GM18909 (cell line): Measurements from ENCODE around the gene SRD5A1.
A peak's percentile ranks its signal among the peaks of the same experiment; 100 is the strongest.

Experiments
- ATAC-seq: cut with Tn5 transposase; IDR thresholded peaks from one replicate; pipeline ENCODE4 v1.9.1; 2021; ENCODE audit warnings: mild to moderate bottlenecking; ENCODE audit not compliant: unreplicated experiment, poor library complexity

The SRD5A1 gene

DNA sequence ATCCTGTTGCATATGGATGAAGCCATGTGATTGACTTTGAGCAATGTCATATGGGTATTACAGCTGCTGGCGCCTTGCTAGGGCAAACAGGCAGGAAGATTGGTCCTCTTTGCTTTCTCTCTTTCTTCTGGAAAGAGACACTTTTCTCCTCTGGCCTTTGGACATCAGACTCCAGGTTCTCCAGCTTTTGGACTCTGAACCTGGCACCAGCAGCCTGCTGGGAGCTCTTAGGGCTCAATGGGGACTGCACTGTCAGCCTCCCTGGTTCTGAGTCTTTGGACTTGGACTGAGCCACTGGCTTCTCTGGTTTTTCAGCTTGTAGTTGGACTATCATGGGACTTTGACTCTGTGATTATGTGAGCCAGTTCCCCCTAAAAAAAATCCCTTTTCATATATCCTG, 45.1 kb downstream of the SRD5A1 start:
- no peak for ATAC-seq

DNA sequence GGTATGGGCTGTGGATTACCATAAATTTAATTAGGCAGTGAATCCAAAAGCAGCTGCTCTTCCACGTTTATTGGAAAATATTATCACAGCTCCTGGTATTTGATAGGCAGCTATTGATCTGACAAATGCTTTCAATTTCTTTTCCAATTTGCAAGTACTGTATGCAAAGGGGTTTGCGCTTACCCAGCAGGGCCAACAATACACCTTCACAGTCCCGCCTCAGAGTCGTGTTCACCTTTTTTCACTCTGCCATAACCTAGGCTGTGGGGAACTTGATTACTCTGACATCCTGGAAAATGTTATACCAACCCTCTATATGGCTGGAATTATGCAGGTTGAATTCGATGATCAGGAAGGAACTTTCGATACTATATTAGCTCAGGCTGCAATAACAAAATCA, 47.7 kb downstream of the SRD5A1 start:
- no peak for ATAC-seq

DNA sequence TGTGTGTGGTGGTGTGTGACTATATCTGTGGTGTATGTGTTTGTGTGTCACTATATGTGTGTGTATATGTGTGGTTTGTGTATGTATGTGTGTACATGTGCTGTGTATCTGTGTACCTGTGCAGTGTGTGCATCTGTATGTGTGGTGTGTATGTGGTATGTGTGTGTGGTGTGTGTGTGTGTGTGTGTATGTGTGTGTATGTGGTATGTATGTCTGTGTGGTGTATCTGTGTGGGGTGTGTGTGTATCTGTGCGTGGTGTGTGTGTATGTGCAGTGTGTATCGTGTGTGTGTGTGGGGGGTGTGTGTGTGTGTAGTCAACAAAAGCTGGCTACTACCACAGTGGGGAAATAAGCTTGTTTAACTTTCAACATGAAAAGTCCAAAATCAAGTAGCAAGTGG, 48.4 kb downstream of the SRD5A1 start:
- ATAC-seq: no peak

DNA sequence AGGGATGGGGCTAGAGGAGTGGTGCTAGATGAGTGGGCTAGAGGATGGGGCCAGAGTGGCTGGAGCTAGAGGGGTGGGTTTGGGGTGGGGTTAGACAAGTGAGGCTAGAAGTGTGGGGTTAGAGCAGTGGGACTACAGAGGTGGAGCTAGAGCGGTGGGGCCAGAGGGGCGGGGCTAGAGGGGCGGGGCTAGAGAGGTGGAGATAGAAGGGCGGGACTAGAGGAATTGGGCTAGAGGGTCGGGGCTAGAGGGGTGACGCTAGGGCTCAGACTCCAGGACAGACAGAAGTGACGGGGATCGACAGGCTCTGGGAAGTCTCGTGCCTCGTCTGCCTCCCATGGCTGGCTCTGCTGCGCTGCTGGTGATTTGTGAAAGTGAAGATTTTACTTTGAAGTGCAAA, 49.0 kb downstream of the SRD5A1 start:
- no peak for ATAC-seq

DNA sequence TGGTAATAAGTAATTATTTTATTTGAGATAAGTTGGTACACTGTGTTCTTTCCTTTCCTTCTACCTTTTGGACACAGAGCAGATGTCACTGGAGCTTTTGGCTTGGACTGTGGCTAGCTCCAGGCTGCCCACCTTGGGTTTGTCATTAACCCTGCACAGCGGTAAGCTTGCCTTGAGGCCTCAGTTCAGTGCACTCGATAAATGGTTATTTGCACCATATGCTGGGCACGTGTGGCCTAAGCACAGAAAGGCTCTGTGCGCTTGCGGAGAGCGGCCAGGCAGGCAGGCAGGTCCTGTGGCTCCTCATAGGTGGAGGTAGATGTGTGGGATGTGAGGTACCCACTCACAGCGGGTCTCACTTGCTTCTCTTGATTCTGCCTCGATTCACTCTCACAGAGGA, 50.0 kb downstream of the SRD5A1 start:
- ATAC-seq: no peak

DNA sequence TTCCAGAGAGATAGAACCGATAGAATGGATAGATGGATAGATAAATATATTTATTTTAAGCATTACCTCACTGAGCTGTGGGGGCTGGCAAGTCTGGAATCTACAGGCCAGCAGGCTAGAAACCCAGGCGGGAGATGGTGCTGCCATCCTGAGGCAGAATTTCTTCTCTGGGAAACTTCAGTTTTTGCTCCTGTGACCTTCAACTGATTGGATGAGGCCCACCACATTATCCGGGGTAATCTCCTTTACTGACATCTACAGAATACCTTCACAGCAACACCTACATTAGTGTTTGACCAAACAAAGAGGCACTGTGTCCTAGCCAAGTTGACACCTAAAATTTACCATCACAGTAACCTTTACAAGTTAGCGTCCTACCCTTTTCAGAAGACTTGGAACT, 50.8 kb downstream of the SRD5A1 start:
- ATAC-seq: no peak

DNA sequence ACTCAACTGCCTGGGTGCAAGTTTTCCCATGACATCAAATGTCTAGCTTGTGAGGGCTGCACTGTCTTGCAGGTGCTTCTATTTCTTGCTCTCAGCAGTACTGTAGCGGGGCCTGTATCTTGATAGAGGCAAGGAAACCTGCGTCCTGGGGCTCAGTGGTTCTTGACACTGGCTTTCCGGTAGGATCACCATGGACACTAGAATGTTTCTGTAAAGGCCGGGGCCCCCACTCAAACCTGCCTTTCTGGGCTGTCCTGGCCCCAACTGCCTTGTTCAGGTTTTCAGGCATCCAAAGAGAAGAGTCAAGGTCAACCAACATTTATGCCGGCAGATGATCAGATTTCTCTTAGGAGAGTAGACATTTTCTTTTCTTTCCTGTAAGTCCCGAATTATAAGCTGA, 53.3 kb downstream of the SRD5A1 start:
- no peak for ATAC-seq

DNA sequence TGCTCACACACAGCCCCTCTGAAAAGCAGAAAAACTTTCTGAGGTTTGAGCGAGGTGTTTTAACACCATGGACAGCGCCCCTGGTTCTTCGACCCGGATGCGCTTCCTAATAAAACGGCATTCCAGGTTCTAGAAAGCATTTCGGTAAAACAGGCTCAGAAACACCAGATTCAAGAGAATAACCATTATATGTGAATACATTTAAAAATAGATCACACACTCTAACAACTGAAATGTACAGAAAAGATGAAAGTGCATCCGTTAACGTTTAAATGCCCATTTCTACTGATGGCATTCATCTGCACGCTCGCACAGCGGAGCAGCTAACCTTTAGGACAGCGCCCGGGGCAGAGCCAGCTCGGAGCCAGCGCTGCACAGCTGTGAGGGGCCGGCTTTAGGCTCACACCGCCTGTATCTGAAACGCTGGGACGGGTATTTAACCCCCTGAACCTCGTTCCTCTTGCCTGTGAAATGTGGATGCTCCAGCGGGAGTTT, 53.7 kb downstream of the SRD5A1 start:
- ATAC-seq: no peak

DNA sequence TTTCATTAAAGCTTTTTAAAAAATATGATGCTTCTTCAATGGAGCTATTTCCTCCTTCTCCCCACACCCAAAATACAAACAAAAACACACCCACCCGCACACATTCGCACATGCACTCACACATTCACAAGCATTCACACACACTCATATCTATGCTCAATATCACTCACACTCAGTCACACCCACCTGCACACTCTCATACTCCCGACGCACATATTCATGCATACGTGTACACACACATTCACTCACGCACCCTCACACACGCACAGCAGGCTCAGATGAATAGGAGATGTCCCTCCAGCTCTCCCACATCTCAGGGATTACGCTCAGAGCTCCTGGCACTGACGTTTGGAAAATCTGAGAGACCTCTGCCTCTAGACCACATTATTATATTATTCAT, 54.3 kb downstream of the SRD5A1 start:
- ATAC-seq: no peak

DNA sequence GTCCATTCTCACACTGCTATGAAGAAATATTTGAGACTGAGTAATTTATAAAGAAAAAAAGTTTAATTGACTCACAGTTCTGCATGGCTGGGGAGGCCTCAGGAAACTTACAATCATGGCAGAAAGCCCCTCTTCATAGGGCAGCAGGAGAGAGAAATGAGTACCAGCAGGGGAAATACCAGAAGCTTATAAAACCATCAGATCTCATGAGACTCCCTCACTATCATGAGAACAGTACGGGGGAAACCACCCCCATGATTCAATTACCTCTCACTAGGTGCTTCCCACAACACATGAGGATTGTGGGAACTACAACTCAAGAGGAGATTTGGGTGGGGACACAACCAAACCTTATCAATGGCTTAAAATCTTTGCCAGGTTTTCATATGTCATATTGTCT, 59.7 kb downstream of the SRD5A1 start:
- ATAC-seq: no peak

DNA sequence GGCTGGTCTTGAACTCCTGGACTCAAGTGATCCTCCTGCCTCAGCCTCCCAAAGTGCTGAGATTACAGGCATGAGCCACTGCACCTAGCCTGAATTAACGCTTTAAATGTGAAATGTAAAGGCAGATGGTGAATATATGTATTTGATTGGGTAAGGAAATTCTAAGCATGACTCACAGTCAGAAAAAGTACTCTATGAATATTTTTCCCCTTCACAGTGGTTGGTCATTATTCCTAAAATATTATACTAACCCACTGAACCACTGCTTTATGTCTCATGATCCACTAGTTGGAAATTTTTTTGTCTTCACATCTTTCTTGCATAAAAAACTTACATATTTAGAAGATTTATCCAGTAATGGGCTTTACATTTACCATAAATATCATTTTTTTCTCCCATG, 65.5 kb downstream of the SRD5A1 start:
- ATAC-seq: no peak

DNA sequence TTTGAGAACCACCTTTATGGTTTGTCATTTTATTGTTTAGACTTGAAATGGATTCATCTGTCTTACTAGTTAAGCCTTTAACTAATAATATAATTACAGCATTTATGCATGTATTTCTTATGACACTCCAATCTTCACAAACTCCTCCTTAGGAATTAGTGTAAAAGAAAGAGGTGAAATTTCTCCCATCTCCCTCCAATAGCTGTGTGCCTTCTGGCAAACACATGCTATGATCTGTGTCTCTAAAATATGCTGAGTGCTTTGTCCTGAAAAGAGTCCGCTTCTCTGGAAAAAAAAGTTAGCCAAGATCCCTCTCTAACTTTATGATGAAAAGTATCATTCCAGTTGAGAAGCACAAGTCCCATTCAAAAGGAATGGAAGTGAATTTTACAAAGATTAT, 66.1 kb downstream of the SRD5A1 start:
- no peak for ATAC-seq

DNA sequence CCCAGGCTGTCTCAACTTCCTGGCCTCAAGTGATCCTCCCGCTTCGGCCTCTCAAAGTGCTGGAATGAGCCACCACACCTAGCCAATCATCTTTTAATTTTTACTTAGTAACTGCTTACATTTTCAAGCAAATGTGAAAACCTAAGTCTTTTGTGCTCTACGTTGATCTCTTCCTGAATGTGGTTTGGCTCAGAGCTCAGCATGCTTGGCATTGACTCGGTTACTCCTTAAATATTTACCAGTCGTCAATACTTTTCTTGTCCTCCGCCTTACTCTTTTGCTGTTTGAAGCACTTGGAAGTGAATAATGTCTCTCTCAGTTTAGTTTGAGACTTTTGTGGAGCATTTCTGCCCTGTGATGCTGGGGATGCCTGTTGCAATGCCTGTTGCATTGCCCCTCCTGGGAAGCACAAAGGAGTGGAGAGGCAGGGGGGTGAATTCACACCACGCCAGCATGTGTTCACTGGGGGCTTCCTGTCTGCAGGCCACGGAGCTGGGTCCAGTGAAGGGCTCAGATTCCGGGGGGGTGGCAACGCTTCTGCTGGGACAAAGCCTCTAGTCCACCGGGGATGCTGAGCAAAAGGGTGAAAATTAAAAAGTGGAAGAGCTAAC, 66.9 kb downstream of the SRD5A1 start:
- ATAC-seq: no peak

DNA sequence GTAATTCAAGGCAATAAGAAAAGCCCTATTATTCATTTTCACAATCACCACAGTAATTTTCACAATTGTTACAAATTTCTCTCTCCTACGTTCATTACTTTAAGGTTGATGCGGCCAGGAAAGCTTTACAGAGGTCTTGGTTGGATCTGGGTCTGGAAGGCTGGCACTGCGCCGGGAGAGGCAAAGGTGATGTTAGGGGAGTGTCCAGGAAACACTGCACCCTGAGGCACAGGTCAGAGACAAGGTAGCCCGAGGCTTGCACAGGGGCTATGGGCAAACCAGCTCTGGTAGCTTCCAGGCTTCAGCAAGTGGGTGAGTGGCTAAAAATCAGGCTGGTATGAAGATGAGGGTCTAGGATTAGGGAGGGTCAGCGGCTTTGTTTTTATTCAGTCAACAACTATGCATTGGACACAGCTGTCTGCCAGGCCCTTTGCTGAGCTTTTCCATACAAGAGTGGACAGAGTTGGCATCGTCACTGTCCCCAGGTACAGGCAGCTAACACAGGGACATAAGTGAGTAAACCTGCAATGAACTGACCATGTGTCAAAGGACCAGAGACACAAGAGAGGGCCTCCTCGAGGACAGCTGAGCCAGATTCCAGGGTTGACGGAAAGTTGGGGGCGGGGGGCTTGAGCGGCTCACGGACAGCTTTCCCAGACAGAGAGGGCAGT, 67.6 kb downstream of the SRD5A1 start:
- ATAC-seq: no peak

DNA sequence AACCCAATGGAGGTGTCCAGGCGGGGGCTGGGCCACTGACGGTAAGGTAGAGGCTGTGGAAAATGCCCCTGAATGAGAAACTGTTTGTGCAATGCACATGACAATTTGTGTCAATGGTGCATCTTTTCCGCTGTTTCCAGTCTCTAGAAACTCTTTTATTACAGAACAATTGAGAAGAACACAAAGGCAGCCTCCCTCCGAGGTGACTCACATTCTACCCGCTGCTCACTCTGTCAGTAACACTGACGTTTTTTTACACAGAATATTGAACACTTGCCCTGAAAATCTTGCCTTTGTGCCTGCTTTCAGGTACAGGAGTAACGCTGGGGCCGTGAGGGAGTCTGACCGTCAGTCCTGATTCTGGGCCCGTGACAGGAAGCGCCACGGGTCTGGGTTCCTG, 68.3 kb downstream of the SRD5A1 start:
- no peak for ATAC-seq

DNA sequence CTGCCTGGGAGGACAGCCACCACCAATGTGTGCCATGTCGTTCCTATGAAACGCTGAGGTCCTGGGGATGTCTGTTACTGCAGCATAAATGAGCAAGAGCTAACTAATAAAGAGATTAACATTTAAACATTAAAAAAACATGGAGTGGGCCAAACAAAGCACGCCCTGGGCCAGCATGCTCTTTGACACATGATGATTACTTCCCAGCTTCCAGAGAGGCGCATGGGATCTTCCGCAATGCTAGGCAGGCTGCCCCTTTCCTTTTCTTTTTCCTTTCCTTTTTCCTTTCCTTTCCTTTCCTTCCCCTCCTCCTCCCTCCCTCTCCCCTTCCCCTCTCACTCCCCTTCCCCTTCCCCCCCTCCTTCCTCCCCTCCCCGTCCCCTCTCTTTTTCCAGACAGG, 69.4 kb downstream of the SRD5A1 start:
- no peak for ATAC-seq

DNA sequence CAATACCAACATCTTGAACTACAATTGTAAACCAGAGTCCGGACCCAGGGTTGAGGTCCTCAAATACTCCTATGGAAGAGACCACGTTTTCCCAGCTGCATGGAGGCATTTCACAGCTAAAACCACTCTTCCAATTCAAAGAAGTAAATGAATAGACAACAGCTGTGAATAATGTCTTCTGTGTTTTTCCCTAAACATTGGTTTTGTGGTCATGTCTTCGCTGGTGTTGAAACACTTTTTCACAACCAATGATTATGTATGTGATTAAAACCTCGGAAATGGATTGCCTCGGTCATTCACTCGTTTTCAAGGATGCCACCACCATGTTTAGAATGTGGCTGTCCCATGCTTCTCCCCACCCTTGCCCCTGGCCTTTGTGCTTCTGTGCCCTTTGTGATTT, 70.6 kb downstream of the SRD5A1 start:
- ATAC-seq: no peak

DNA sequence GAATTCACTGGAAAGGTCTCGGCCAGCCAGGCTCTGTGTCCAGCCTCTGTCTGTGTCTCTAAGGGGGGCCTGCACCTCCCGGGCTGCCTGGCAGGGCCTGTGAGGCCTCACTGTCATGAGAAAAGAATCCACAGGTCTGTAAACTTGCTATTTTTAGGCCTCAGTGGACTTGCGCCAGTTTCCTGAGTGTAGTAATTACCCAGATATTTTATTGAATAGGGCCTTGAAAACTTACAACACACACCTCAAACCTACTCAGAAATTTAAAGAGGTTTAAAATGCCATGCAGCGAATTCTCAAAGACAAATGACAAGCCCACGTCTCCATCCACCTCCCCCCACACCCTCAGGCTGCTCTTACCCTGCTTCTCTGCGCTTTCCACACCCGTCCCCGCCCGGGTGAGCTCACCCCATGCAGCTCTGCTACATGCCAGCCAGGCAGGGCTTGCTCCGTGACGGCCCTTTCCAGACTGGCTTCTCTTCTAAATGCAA, 71.2 kb downstream of the SRD5A1 start:
- no peak for ATAC-seq

DNA sequence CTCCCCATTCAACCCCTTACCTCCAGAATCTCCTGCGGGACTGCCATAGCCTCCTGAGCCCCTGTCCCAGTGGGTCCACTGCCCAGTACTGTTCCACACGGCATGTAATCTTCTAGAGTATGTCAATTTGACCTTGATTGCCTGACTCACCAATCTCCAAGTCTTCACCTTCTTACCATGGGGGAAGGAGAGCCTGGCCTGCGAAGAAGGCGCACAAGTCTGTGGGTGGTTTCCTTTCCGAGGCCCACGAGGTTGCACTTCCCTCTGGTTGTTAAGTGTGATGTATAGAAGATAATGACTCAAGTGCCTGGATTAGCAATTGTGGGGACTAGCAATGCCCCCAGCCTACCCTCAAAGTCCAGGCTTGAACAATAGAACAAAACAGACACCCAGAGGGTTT, 71.8 kb downstream of the SRD5A1 start:
- ATAC-seq: peak; percentile 65

DNA sequence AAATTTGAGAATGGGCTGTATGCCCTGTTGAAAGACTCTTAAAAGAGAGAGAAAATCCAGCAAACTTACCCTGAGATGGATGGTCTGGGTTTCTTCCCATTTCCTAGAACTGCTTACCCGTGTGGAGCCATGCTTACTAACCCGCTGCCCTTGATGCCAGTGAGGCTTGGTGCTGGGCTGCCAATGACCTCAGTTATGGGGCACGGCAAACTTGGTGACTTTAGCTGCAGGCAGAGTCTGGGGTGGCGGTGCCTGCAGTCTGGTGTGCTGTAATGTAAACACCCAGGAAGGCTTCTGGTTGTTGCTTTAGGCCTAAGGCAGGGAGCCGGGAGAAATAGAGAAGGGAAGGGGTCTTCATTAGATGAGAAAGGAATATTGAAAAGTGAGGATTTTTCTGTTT, 72.7 kb downstream of the SRD5A1 start:
- ATAC-seq: no peak

DNA sequence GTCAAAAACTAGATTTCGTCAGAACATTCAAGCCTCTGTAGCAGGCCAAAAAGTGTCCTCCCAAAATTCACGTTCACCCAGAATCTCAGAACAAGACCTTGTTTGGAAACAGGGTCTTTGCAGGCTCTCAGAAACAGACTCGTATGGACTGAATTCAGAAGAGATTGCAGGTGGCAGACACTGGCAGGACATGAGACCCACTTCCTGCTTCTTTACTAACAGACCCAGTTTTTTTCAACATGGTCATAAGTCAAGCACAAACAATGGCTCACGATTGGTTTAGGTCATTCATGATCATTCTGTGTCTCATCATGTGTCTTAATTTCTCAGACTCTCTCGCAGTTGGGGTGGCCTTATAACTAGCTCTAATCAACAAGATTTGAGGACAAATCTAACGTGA, 74.6 kb downstream of the SRD5A1 start:
- no peak for ATAC-seq

DNA sequence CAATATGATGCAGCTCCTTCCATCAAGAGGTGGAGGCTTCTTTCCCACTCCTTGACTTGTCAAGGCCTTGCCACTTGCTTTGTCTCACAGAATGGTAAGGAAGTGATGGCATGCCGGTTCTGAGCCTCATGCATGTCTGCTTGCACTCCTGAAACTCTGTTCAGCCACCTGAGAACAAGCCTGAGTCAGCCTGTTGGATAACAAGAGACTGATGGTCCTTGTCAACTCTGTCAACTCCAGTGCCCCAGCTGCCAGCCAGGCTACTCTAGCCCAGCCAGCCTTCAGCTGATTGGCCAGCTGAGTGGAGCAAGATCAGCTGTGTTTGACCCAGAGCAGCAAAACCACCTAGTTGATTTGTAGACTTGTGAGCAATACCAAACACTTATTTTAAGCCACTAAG, 75.6 kb downstream of the SRD5A1 start:
- no peak for ATAC-seq
